Ovary (tissue), 9 donors: ENCODE results near the gene GCC2. TPM values are rescaled to one million over a fixed set of nuclear protein-coding genes. Genes with fewer than 3 reads are reported as not detected.

Experiments
- DNase-seq, 5 donors: peaks; one replicate each; pipeline ENCODE4 v3.0.0-alpha.2; 2019 to 2020
- H3K27ac ChIP-seq, 2 donors: fragments of 200-600 bp; one replicate each; pipeline versions ENCODE4 v1.5.1 to v1.8.0; 2019 to 2022
- H3K27me3 ChIP-seq: fragments of 200-600 bp; one replicate; pipeline ENCODE4 v1.8.0; 2022
- H3K36me3 ChIP-seq: fragments of 200-600 bp; sonication (generic); one replicate; pipeline ENCODE4 v1.5.1; 2019
- H3K4me1 ChIP-seq: one replicate; pipeline ENCODE4 v1.8.1; 2013; ENCODE audit warnings: mild to moderate bottlenecking, moderate library complexity; ENCODE audit not compliant: insufficient read depth
- H3K4me3 ChIP-seq: fragments of 200-600 bp; sonication (generic); one replicate; pipeline ENCODE4 v1.5.1; 2017
- H3K9me3 ChIP-seq, 2 donors: fragments of 200-600 bp in 1 of 2; sonication (generic) in 1 of 2; one replicate each; pipeline versions ENCODE4 v1.5.1 to v1.8.1; 2013 to 2019; ENCODE audit warnings: mild to moderate bottlenecking in 1 of 2, moderate library complexity in 1 of 2
- EP300 ChIP-seq: sonication (generic); formaldehyde crosslinking; IDR thresholded peaks from one replicate; pipeline ENCODE4 v1.6.1; 2017; ENCODE audit warnings: antibody characterized with exemption
- POLR2A ChIP-seq: fragments of 450-650 bp; IDR thresholded peaks from one replicate; pipeline ENCODE4 v1.6.1; 2017; ENCODE audit warnings: antibody characterized with exemption, mild to moderate bottlenecking, moderate library complexity
- WGBS, 3 donors: extraction: QIAGEN DNeasy Blood & Tissue Kit in 1 of 3; methylation state at CpG; one replicate each; pipeline versions ENCODE4 v1.1.5 to v1.1.7; 2013 to 2017; 5-methylcytosine and 5-hydroxymethylcytosine counted together
- intact Hi-C, 4 donors: fragments of 100-400 bp; cut with DNase I; formaldehyde crosslinking; loops; one replicate each; pipeline versions ENCODE4 v1.11.0 to v1.15.1; 2022 to 2023
- polyA plus RNA-seq, 2 donors: library from polyadenylated mRNA; stranded (reverse); fragments of 200-250 nt in 1 of 2; fragments of 350-450 nt in 1 of 2; fragmentation: Illumina TruSeq in 1 of 2; extraction: RNeasy Lipid Tissue Mini Kit (QIAGEN cat#74804) in 1 of 2; gene quantifications; one replicate each; pipeline ENCODE4 v1.2.3, GENCODE V29; 2013 to 2014
- total RNA-seq, 7 donors: library from RNA; depleted of rRNA in 2 of 7; stranded (reverse); fragments of >200 nt in 2 of 7; fragmentation: NEBNext Ultra II Directional in 3 of 7; extraction: Animal tissue kit (Norgen Biotek cat#: 25700) in 3 of 7; gene quantifications; one replicate each; pipeline versions ENCODE4 v1.1.0 to v1.2.4, GENCODE V29; 2016 to 2023
- TF ChIP-seq, protein P1 (sequence below), 3 donors: fragments of 450-650 bp in 2 of 3; fragments of 200-600 bp in 1 of 3; IDR thresholded peaks; one replicate each; pipeline versions ENCODE4 v1.5.1 to v1.8.0; 2016 to 2022; ENCODE audit warnings: antibody characterized with exemption in 3 of 3, mild to moderate bottlenecking in 1 of 3
- donor health status: DM: no; HTN: no; CAD: no; lungs with moderate emphysema.
- donor health status: DM: no; HTN: no; CAD: no.
- donor health status: Bipolar disorder and iron deficiency.
- donor health status: DM: yes; HTN: yes; CAD: no.
- donor health status: DM: no; HTN: no; CAD: no.
- donor health status: DM: yes; HTN: yes; CAD: no.

Gene GCC2
- total and polyA plus RNA-seq, 9 donors, result 14.9 to 53.0 (median 42.1) TPM

DNA sequence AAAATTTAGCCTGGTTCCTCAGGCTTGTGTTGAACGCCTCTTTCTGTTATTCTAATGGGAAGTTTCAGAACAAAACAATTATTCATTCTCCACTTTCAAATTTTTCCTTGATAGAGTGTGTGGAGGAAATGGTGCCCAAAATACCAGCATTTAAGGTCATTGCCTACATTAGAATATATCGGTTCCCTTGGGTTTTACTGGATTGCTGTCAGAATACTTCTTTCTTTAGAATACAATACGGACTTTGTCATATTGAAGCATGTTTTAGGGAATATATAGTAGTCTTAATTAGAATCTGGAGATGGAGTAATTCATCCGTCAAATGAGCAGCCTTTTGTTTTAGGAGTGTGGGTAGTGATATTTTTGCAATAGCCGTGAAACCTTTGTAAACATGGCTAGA, 98.6 kb downstream of the GCC2 start:
- intact Hi-C loops, result no loop called here
- Histone ChIP-seq H3K27ac (no peak overlapping the region), H3K9me3 (no peaks in the 10 kb centered on the region), H3K36me3 (no peaks in the 10 kb centered on the region), H3K4me1 (peaks cover 2% of the 10 kb centered on the region), H3K27me3 (no peaks in the 10 kb centered on the region), H3K4me3 (no peak overlapping the region)
- DNase-seq, result no peak
- 75 to 83% (median 76%) methylated on average over 5 of the region's 5 CpGs for WGBS, 3 donors
- TF ChIP-seq, protein P1, sequence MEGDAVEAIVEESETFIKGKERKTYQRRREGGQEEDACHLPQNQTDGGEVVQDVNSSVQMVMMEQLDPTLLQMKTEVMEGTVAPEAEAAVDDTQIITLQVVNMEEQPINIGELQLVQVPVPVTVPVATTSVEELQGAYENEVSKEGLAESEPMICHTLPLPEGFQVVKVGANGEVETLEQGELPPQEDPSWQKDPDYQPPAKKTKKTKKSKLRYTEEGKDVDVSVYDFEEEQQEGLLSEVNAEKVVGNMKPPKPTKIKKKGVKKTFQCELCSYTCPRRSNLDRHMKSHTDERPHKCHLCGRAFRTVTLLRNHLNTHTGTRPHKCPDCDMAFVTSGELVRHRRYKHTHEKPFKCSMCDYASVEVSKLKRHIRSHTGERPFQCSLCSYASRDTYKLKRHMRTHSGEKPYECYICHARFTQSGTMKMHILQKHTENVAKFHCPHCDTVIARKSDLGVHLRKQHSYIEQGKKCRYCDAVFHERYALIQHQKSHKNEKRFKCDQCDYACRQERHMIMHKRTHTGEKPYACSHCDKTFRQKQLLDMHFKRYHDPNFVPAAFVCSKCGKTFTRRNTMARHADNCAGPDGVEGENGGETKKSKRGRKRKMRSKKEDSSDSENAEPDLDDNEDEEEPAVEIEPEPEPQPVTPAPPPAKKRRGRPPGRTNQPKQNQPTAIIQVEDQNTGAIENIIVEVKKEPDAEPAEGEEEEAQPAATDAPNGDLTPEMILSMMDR (IDR thresholded peaks at IDR 0.05), result no peak
- no peak for TF ChIP-seq EP300
- no peak for TF ChIP-seq POLR2A

DNA sequence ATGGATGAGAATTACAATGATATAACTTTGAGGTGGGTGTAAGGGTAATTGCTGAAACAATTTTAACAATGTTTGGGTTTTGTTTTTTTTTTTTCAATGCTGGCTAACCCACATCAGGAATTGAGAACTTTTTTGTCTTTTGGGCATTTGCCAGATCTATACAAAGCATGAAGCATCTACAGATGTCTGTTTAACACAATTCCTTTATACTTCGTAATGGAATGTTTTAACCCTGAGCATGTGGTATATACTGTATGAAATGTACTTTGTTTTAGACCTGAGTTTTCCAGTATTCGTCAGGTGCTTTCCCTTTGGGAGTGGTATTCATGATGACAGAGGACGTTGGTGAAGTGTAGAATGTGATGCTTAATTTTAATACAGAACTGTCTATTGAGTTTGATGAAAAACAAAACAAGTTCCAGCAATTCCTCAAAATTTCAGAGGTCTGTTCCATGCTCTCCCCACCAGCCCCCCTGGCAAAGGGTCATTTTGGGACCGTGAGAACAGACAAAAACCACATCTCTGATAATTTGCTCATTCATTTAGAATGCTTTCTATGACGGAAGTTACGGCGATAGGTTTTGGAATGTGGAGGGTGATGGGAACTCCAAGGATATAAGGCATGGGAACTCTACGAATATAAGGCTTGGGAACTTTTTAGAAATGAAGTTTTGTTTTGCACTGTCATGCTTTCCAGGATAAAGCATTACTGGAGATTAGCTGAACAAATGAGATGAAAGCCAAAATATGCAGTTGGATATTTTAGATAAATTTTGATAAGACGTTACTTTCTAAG, 99.4 kb downstream of the GCC2 start:
- no peak overlapping the region for H3K4me3 ChIP-seq
- H3K4me1 ChIP-seq, result peaks cover 3% of the 10 kb centered on the region
- no peak for DNase-seq
- intact Hi-C loops, result no loop called here
- 58 to 61% (median 60%) methylated on average over 9 of the region's 9 CpGs for WGBS, 3 donors
- no peak for TF ChIP-seq EP300
- TF ChIP-seq, protein P1 (IDR thresholded peaks at IDR 0.05), result no peak
- no peak for TF ChIP-seq POLR2A
- no peak overlapping the region for H3K27ac ChIP-seq
- H3K36me3 ChIP-seq, result no peaks in the 10 kb centered on the region
- H3K27me3 ChIP-seq, result no peaks in the 10 kb centered on the region
- no peaks in the 10 kb centered on the region for H3K9me3 ChIP-seq

DNA sequence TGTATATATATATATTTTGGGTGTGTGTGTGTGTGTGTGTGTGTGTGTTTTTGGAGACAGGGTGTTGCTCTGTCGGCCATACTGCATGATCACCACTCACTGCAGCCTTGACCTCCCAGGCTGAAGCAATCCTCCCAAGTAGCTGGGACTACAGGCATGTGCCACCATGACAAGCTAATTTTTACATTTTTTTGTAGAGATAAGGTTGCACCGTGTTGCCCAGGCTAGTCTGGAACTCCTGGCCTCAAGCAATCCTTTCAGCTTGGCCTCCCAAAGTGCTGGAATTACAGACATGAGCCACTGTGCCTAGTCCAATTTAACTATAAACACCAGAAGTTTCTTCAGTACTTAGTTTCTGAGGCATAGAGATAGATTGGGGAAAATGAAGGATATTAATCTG, 103.6 kb downstream of the GCC2 start:
- Histone ChIP-seq H3K36me3 (no peaks in the 10 kb centered on the region), H3K4me1 (peaks cover 10% of the 10 kb centered on the region), H3K4me3 (no peak overlapping the region), H3K27ac (peak overlapping the region in 1 of 2 donors; percentile 21), H3K27me3 (no peaks in the 10 kb centered on the region), H3K9me3 (no peaks in the 10 kb centered on the region)
- 39 to 66% (median 42%) methylated on average over 2 of the region's 2 CpGs for WGBS, 3 donors
- TF ChIP-seq EP300 (no peak), POLR2A (no peak)
- TF ChIP-seq, protein P1 (IDR thresholded peaks at IDR 0.05), result no peak
- no peak for DNase-seq
- intact Hi-C loops, result no loop called here

DNA sequence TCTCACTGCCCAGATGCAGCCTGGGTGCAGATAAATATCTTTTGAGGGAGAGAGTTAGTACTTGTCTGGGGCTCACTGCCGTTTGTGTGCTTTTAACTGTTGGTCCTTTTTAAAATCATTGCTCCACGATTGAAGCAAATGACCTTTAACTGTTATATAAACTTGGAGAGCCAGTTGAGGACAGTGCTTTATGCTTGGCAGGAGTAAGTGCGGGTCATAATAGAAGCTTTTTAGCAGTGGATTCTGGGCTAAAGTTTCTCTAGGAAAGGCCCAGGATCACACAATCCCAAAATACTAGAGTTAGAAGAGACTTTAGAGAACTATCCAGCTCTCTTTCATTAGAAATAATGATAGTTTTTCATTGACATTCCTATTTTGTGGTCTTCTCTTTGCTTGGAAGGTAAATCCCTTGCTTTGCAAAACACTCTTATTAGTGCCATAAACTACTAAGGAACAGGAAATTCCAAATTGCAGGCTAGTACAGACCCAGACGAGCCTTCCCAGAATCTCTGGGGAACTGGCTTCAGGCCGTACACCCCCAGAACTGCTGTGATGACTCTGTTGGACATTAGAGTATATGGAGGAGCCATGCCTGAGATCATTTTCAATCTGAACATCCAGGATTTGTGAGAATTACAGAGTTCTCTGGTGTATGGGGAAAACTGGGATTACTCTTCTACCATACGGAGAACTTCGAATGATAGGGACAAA, 104.4 kb downstream of the GCC2 start:
- H3K4me3 ChIP-seq, result no peak overlapping the region
- no peaks in the 10 kb centered on the region for H3K27me3 ChIP-seq
- intact Hi-C loops, result no loop called here
- H3K4me1 ChIP-seq, result peaks cover 10% of the 10 kb centered on the region
- TF ChIP-seq, protein P1 (IDR thresholded peaks at IDR 0.05), result no peak
- TF ChIP-seq POLR2A, result no peak
- H3K27ac ChIP-seq, result peak overlapping the region in 1 of 2 donors; percentile 21
- DNase-seq, result no peak
- H3K36me3 ChIP-seq, result no peaks in the 10 kb centered on the region
- H3K9me3 ChIP-seq, result no peaks in the 10 kb centered on the region
- 30 to 41% (median 34%) methylated on average over 7 of the region's 7 CpGs for WGBS, 3 donors
